KMS-11 (cell line): Measurements from ENCODE around the gene TMEM221.

Source experiments
- H2AFZ ChIP-seq: fragments of 200-600 bp; sonication (generic); 2 replicates; pipeline ENCODE4 v1.6.1; 2016; ENCODE audit warnings: antibody characterized with exemption, mixed run types, low read depth
- H3K27ac ChIP-seq: fragments of 200-600 bp; sonication (generic); 2 replicates; pipeline ENCODE4 v1.6.1; 2016; ENCODE audit warnings: mild to moderate bottlenecking, mixed run types
- H3K27me3 ChIP-seq: fragments of 200-600 bp; sonication (generic); 2 replicates; pipeline ENCODE4 v1.6.1; 2017; ENCODE audit warnings: mild to moderate bottlenecking, low read depth, mixed run types, moderate library complexity; ENCODE audit not compliant: insufficient read depth
- H3K36me3 ChIP-seq: fragments of 200-600 bp; sonication (generic); 2 replicates; pipeline ENCODE4 v1.6.1; 2017; ENCODE audit warnings: mild to moderate bottlenecking, mixed run types; ENCODE audit not compliant: insufficient read depth
- H3K4me1 ChIP-seq: fragments of 200-600 bp; sonication (generic); 2 replicates; pipeline ENCODE4 v1.6.1; 2016; ENCODE audit warnings: mild to moderate bottlenecking, low read depth, mixed run types; ENCODE audit not compliant: poor library complexity, severe bottlenecking
- H3K4me2 ChIP-seq: fragments of 200-600 bp; sonication (generic); 2 replicates; pipeline ENCODE4 v1.7.0; 2016; ENCODE audit warnings: mild to moderate bottlenecking, mixed run types
- H3K4me3 ChIP-seq: fragments of 200-600 bp; sonication (generic); IDR thresholded peaks from 2 replicates; pipeline ENCODE4 v1.6.1; 2017; ENCODE audit warnings: low read depth, low read length, mixed read lengths; ENCODE audit not compliant: insufficient read depth
- H3K79me2 ChIP-seq: fragments of 200-600 bp; sonication (generic); 2 replicates; pipeline ENCODE4 v1.6.1; 2016; ENCODE audit warnings: low read depth, mixed run types; ENCODE audit not compliant: insufficient read depth
- H3K9ac ChIP-seq: fragments of 200-600 bp; sonication (generic); 2 replicates; pipeline ENCODE4 v1.6.1; 2016; ENCODE audit warnings: mild to moderate bottlenecking, mixed run types
- H4K20me1 ChIP-seq: fragments of 200-600 bp; sonication (generic); 2 replicates; pipeline ENCODE4 v1.6.1; 2016; ENCODE audit warnings: mild to moderate bottlenecking, mixed run types; ENCODE audit not compliant: insufficient read depth
- CTCF ChIP-seq: fragments of 200-600 bp; sonication (generic); conservative IDR thresholded peaks from 2 replicates; pipeline ENCODE4 v1.6.1; 2017; ENCODE audit warnings: low read depth, mild to moderate bottlenecking, antibody characterized with exemption, low read length, moderate library complexity, mixed read lengths

The TMEM221 gene

GRCh38 chr19:17448131-17448967, at the start of gene TMEM221:
TMEM221 (minus strand) TSS chr19:17448668; CDS start chr19:17448462, 206 bp downstream.
- Histone ChIP-seq H3K36me3 (no peaks in the 10 kb centered on the region), H3K4me1 (peaks cover 3% of the 10 kb centered on the region), H3K27ac (no peak within 1 kb of the TSS), H2AFZ (peak within 1 kb of the TSS; percentile 14; the same call in 1 of the 2 replicates), H3K4me2 (peak within 1 kb of the TSS; percentile 13; the same call in 1 of the 2 replicates), H4K20me1 (no peaks in the 10 kb centered on the region), H3K9ac (no peak within 1 kb of the TSS), H3K4me3 (no peak within 1 kb of the TSS), H3K27me3 (peaks cover 16% of the 10 kb centered on the region; the same call in 1 of the 2 replicates), H3K79me2 (no peaks in the 10 kb centered on the region)
- TF ChIP-seq CTCF = peak; percentile 32; the same call in 1 of the 2 replicates

- Histone ChIP-seq H2AFZ (no peak overlapping the region), H3K9ac (no peak overlapping the region), H3K36me3 (no peaks in the 10 kb centered on the region), H3K4me1 (no peaks in the 10 kb centered on the region), H3K4me2 (no peak overlapping the region), H3K4me3 (no peak overlapping the region), H4K20me1 (no peaks in the 10 kb centered on the region), H3K27ac (no peak overlapping the region), H3K27me3 (no peaks in the 10 kb centered on the region), H3K79me2 (no peaks in the 10 kb centered on the region)
- TF ChIP-seq CTCF = no peak
Measured at GRCh38 chr19:17497149-17497798, 48.8 kb upstream of the TMEM221 start.

- H3K4me1 ChIP-seq = no peaks in the 10 kb centered on the region
- H3K4me3 ChIP-seq = no peak overlapping the region
- H3K27ac ChIP-seq = no peak overlapping the region
- no peak overlapping the region; the same call in 1 of the 2 replicates for H3K4me2 ChIP-seq
- no peak overlapping the region for H2AFZ ChIP-seq
- no peaks in the 10 kb centered on the region for H3K36me3 ChIP-seq
- H4K20me1 ChIP-seq = no peaks in the 10 kb centered on the region
- no peaks in the 10 kb centered on the region for H3K27me3 ChIP-seq
- peak; percentile 90 for TF ChIP-seq CTCF
- H3K79me2 ChIP-seq = no peaks in the 10 kb centered on the region
- H3K9ac ChIP-seq = no peak overlapping the region
Measured at GRCh38 chr19:17496337-17496997, 48.0 kb upstream of the TMEM221 start.

- H3K4me1 ChIP-seq = no peaks in the 10 kb centered on the region
- H3K4me2 ChIP-seq = no peak overlapping the region; the same call in 1 of the 2 replicates
- no peak overlapping the region for H3K4me3 ChIP-seq
- H2AFZ ChIP-seq = no peak overlapping the region
- TF ChIP-seq CTCF = no peak
- H3K79me2 ChIP-seq = no peaks in the 10 kb centered on the region
- H3K36me3 ChIP-seq = no peaks in the 10 kb centered on the region
- H3K27me3 ChIP-seq = no peaks in the 10 kb centered on the region
- no peak overlapping the region for H3K9ac ChIP-seq
- no peak overlapping the region for H3K27ac ChIP-seq
- no peaks in the 10 kb centered on the region for H4K20me1 ChIP-seq
Measured at GRCh38 chr19:17495639-17496296, 47.3 kb upstream of the TMEM221 start.
